GM18858 (cell line): ENCODE results near the gene GAL3ST2.

ENCODE experiments used
- ATAC-seq: cut with Tn5 transposase; IDR thresholded peaks from one replicate; pipeline ENCODE4 v1.9.1; 2021; ENCODE audit not compliant: unreplicated experiment

GAL3ST2 gene

DNA sequence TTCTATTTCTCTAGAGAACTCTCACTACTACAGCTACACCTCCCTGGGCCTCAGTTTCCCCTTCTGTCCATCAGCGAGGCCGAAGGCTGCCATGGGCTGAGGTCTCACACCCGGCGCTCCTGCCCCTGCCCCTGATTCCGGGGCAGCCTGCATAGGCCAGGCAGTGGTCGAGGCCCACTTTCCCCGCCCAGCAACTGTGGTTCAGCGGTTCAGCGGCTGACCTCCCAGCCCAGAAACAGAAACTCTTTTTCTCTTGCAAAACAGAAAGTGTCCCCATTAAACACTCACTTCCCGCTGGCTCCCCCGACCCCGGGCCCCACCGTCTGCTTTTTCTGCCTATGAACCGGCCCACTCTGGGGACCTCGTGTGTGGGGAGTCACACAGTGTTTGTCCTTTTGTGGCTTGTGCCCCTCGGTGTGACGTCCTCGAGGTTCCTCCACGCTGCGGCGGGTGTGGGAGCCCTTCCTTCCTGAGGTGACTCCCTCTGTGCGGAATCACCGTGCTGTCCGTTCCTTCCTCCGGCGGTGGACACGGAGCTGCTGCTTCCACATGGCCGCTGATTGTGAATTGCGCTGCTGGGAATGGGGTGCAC lies 66.1 kb downstream of the GAL3ST2 start:
- ATAC-seq = no peak

DNA sequence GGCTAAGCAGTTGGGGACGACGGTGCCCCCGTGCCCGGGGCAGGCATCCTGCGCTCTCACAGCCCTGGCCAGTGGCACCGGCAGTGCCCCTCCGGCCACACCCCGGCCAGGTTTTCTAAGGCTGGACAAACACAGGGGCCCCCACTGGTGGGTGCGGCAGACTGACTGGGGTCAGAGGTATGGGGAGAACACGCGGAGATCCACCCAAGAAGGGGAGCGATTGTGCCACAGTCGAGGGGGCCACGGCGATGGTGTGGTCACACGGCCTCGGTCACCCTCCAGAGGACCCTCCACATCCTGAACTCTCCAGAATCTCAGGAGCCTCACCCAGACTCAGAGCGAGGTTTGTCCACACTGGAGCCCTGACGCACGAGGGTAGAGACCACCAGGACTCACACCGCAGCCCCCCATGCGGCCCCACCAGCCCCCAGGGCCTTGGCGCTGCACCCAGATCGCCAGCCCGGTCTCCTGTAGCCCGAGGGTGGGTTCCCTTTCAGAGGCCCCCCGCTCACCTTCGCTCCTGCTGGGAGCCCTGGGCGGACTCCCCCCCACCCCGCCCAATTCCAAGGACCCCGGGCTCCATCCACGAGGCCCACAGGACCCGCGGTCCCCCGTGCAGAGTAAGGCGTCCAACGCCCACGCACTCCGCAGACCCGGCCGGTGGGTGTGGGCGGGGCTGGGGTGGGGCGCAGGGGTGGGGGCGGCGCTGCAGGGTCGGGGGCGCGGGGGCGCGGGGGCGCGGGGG lies 66.9 kb downstream of the GAL3ST2 start:
- no peak for ATAC-seq

DNA sequence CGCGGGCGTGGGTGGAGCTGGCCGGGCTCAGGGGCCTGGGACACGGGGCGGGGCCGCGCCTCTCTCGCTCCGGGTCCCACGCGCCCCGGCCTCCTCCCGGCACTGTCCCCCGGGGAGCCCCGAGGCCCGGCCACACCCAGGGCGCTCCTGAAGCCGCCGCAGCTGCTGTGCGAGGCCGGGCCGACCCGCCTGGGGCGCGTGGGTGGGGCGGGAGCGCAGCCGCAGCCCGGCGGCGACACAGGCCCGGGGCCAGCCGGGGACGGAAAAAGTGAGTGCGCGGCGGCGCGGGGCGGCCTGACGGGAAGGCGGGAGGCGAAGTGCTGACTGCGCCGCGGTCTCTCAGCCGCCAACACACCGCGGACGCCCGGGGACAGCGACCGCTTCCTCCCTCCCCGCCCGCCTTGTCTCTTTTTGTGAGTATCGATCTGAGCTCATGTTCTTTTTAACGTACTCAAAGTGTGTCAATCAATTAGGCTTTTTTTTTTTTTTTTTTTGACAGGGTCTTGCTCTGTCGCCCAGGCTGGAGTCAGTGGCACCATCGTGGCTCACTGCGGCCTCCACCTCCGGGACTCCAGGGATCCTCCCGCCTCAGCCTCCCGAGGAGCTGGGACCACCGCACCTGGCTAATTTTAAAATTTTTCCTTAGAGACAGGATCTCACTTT lies 67.6 kb downstream of the GAL3ST2 start:
- ATAC-seq = peak; percentile 45

DNA sequence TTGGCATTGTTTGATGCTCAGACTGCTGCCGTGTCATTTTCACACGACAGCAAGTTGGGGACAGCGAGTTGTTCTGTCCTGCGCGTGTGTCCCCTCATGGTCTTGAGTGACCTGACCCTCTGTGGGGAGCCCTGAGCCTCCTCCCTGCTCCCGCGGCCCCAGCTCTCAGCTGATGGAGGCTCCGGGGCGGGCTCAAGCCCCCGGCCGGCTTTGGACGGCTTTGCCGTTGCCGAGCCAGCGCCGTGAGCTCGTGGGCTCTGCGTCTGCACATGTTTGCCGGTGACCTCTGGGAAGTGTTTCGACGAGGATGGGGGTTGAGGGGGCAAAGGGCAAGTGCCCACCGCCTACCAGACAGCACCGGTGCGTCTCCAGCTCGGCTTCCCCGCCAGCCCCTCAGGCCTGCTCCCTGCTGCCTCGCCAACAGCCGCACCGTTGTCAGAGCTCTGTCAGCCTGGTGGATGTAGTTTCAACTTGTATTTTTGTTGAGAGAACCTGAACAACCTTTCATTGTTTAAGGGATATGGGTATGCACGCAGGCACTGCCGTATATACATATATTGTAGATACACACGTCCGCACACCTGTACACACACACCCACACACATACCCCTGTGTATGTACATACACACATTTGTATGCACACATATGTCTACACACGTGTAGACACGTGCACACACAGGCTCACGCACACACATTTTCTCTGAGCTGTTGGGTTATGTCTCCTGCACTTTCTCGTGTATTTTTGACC lies 68.4 kb downstream of the GAL3ST2 start:
- no peak for ATAC-seq

DNA sequence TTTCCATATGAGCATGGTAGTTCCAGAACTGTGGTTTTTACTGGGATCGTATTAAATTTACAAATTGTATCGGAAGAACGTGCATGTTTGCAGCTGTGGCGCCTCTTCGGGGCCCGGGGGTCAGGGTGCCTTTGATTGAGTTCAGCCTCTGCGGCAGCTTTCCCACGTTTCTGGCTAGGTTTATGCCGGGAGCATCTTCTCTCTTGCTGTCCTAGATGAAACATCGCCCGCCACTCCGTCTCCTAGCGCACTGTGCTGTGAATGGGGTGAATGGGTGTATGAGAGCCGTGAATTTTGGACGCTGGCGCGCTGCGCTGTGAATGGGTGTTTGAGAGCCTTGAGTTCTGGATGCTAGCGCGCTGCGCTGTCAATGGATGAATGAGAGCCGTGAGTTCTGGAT lies 69.8 kb downstream of the GAL3ST2 start:
- no peak for ATAC-seq

DNA sequence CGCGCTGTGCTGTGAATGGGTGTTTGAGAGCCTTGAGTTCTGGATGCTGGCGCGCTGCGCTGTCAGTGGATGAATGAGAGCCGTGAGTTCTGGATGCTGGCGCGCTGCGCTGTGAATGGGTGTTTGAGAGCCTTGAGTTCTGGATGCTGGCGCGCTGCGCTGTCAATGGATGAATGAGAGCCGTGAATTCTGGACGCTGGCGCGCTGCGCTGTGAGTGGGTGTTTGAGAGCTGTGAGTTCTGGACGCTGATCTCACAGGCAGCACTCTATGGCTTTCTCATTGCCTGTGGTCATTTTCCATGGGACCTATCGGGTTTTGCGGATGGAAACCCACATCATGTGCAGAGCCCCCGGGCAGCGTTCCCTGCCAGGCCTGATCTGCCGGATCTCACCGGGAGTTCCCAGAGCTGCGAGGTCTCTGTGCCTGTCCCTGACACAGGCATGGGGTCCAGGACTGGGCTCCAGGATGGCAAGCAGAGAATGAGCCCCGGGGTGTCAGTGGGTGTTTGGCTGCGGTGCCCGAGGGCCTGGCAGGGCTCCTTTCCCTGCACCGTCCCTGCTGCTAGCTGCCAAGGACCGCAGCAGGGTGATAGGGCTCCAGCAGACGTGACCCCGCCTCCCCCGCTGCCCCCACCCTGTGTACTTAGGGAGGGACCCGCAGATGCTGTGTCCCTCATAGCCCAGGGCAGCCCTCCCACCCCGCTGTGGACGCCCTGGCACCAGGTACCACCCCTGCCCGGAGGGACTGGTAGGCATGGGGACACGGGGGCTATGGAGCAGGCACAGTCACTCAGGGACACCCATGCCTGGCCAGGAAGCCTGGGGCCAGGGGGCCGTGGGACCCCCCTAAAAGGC lies 72.4 kb downstream of the GAL3ST2 start:
- ATAC-seq = no peak

DNA sequence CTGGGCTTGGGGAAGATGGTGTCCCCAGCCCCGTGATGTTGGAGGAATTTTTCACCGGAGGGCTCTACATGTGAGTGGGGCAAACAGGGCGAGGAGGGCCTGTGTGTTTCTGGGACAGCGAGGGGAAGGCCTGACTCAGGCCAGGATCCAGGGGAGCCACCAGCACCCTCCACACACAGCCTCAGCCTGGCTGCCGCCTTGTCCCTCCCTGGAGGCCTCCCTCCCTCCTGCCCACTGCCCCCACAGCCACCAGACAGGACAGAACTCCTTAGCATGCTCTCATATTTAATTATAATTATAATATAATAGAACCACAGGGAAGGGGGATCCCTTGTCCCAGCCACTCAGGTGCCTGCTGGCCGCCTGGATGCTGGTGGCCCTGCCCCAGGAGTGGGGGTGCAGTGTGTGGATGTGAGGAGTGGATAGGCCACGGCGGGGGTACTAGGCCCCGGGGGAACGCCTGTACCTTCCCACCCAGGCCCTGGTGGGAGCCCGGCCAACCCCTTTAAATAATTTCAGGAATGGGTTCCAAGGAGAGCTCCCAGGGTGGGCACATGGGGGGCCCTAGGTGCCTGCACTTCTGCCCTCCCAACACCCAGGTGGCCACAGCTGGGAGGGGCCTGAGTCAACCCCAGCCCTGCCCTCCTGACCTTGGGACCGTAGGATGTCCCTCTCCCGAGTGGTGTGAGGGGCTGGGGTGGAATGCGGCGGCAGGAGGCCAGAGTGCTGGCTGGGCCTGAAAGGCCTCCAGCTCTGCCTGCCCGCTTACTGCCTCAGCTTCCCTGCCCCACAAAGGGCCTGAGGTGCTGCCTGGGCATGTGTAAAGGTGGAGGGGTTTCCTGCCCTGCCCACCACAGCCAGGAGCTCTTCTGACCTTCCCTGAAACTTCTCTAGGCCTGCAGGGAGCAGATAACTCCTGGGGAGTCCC lies 73.3 kb downstream of the GAL3ST2 start:
- ATAC-seq = no peak

DNA sequence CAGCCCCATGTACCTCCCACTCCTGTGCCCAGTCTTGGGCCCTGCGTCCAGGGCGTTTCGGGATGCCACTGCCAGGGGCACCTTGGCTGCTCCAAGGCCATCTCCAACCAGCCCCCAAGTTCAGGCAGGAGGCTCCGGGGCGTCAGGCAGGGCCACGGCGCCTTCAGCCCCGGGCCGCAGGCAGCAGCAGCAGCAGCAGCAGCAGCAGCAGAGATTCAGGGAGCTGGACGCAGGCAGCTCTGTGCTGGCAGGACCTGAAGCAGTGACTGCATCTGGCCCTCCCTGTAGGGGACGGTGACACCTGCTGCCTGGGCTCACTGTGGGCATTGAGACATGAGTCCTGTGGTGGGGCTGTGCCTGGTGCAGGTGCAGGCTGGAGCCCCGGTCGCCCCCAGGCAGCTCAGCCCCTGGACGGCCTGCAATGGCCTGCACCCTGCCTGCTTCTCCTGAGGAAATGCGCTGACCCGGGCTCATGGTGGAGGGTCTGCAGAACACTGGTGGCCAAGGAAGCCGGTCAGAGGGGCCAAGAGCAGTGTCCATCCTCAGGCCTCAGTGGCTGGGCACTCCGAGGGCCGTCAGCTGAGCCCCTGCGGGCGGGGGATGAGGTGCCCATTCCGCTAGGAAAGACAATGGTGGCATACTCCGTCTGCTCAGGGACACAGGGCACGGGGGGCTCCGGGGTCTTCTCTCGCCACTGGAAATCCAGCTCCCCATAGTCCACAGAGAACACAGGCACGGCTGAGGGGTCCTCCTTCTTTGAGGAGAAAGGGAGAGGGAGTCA lies 74.1 kb downstream of the GAL3ST2 start:
- ATAC-seq = no peak

DNA sequence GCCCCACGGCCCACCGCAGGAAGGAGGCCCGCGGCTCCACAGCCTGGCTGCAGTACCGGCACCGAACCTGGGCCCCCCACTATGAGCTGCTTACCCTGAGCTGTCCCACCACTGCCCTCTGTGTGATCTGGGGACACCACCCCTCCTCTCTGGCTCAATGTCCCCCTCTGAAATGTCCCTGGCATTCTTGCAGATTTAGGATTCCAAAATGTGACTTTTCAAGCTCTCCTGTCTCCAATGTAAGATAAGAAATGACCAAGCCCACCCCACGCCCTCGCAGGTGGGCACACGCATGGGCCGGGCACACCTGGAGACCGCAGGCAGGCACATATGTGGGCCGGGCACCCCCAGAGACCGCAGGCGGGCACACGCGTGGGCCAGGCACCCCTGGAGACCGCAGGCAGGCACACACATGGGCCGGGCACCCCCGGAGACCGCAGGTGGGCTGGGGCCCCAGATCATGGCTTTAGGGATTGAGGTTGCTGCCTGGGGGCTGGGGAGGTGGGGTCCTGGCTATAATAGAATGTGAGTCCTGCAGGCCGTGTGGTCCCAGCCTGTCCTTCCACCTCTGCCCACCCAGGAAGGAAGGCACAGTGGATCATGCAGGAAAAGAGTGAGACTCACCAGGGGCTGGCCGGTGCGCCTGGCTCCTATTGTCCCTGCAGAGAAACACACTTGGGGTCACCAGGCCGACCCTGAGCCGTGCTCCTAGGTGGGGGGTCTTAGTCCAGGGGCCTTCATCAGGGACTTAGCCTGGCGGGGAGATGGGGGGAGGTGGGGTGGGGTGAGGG lies 74.9 kb downstream of the GAL3ST2 start:
- no peak for ATAC-seq

DNA sequence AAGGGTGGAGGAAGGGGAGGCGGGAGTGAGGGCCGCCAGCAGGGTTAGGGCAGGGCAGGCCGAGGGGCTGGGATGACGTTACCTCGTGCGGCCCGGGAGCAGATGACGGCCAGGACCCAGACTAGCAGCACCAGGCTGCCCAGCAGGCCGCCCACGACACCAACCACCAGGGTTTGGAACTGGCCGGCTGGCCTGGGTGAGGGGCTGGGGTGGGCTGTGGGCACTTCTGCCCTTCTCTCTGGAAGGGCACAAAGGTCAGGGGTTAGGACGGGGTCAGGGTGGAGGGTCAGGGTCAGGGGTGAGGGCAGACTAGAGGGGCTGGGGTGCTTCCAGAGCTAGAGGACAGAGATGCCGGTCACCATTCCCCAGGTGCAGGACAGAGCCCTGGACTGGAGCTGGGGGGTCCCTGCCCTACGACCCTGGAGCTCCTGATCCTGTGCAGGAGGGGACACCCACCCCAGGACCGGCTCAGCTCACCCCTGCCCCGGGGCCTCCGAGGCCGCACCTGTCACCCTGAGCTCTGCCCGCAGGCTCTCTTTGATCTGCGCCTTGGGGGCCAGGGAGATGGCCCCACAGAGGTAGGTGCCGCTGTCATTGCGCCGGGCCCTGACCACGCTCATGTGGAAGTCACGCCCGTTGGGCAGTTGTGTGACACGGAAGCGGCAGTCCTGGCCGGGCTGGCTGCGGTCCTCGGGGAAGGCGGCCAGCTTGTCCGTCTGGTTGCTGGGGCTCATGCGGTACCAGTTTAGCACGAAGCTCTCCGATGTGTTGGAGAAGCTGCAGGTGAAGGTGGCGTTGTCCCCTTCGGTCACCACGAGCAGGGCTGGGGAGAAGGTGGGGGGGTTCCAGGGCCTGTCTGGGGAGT lies 75.7 kb downstream of the GAL3ST2 start:
- no peak for ATAC-seq

DNA sequence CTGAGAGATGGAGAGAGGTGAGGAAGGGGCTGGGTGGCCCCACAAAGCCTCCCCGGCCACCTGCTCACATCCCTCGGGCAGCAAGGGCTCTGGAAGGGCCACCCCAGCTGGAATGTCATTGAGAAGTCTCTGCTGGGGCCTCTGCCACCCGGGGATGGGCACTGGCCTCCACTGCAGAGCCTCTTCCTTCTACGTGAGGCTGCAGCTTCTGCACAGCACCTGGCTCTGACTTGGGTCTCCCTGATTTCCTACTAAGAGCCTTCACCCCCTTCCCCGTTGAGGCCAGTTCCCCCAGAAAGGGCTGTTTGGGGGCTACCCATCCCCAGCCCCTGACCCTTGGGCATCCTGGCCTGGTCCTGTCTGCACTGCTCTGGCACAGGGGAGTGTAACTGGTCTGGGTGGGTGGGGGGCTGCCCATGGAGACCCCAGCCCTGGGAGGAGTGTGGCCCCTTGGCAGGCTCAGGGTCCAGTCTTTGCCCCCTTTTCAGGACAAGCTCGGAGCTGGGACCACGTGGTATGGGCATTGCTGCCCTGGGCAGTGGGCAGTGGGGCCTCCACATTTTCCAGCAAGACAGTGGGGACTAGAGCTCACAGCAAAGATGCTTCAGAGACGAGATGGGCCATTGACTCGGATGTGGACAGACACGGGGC lies 76.5 kb downstream of the GAL3ST2 start:
- ATAC-seq = no peak
